Neuronal stem cell (in vitro differentiated cells): ENCODE data around the gene ABI3BP.

Experiments
- DNase-seq: peaks from one replicate; pipeline ENCODE4 v3.0.0-alpha.2; 2013; ENCODE audit warnings: low spot score
- H2AFZ ChIP-seq: one replicate; pipeline ENCODE4 v1.6.1; 2013; ENCODE audit warnings: mild to moderate bottlenecking, low read length, inconsistent platforms
- H2AK5ac ChIP-seq: 2 replicates; pipeline ENCODE4 v1.6.1; 2013; ENCODE audit warnings: low read depth, mild to moderate bottlenecking, inconsistent platforms, low read length, moderate library complexity, mixed read lengths
- H2BK120ac ChIP-seq: 2 replicates; pipeline ENCODE4 v1.6.1; 2013; ENCODE audit warnings: low read depth, mild to moderate bottlenecking, inconsistent platforms, low read length, moderate library complexity, mixed read lengths
- H2BK12ac ChIP-seq: one replicate; pipeline ENCODE4 v1.6.1; 2013; ENCODE audit warnings: low read length, inconsistent platforms
- H2BK15ac ChIP-seq: 2 replicates; pipeline ENCODE4 v1.6.1; 2013; ENCODE audit warnings: mild to moderate bottlenecking, low read length, inconsistent platforms, mixed read lengths
- H2BK5ac ChIP-seq: one replicate; pipeline ENCODE4 v1.6.1; 2013; ENCODE audit warnings: inconsistent platforms, mild to moderate bottlenecking, low read length, moderate library complexity
- H3K14ac ChIP-seq: one replicate; pipeline ENCODE4 v1.6.1; 2013; ENCODE audit warnings: low read length, inconsistent platforms
- H3K18ac ChIP-seq: 2 replicates; pipeline ENCODE4 v1.6.1; 2013; ENCODE audit warnings: low read length, inconsistent platforms
- H3K23ac ChIP-seq: 2 replicates; pipeline ENCODE4 v1.6.1; 2013; ENCODE audit warnings: low read depth, mild to moderate bottlenecking, mixed read lengths, low read length, inconsistent platforms; ENCODE audit not compliant: poor library complexity
- H3K27ac ChIP-seq: replicated peaks from 3 replicates; pipeline ENCODE4 v1.5.1; 2013; ENCODE audit warnings: low read length, inconsistent platforms
- H3K27me3 ChIP-seq, 3 experiments: 2 replicates each; pipeline ENCODE4 v1.6.1; 2013; ENCODE audit warnings: low read length in 3 of 3, mild to moderate bottlenecking in 2 of 3, inconsistent platforms in 1 of 3, low read depth in 1 of 3, mixed read lengths in 1 of 3, moderate library complexity in 1 of 3; ENCODE audit not compliant: control insufficient read depth in 3 of 3, insufficient read depth in 3 of 3
- H3K36me3 ChIP-seq, 2 donors: replicated peaks in 1 of 2; 2 replicates each; pipeline ENCODE4 v1.6.1; 2013; ENCODE audit warnings: low read length in 2 of 2; ENCODE audit not compliant: control insufficient read depth in 2 of 2, insufficient read depth in 2 of 2
- H3K4ac ChIP-seq: 2 replicates; pipeline ENCODE4 v1.6.1; 2013; ENCODE audit warnings: inconsistent platforms, mild to moderate bottlenecking, low read length, moderate library complexity
- H3K4me1 ChIP-seq, 2 donors: 1 replicate in 1 of 2; 2 replicates in 1 of 2; pipeline ENCODE4 v1.6.1; 2013; ENCODE audit warnings: low read length in 2 of 2, low read depth in 1 of 2; ENCODE audit not compliant: control insufficient read depth in 2 of 2, insufficient read depth in 1 of 2
- H3K4me2 ChIP-seq: one replicate; pipeline ENCODE4 v1.6.1; 2013; ENCODE audit warnings: mild to moderate bottlenecking, low read length, inconsistent platforms; ENCODE audit not compliant: insufficient read depth, poor library complexity, severe bottlenecking
- H3K4me3 ChIP-seq, 2 donors: 2 replicates each; pipeline ENCODE4 v1.5.1; 2013; ENCODE audit warnings: low read length in 2 of 2, mild to moderate bottlenecking in 2 of 2, inconsistent platforms in 1 of 2, moderate library complexity in 1 of 2
- H3K79me1 ChIP-seq: one replicate; pipeline ENCODE4 v1.6.1; 2013; ENCODE audit warnings: low read depth, mild to moderate bottlenecking, inconsistent platforms, low read length, moderate library complexity
- H3K9ac ChIP-seq: one replicate; pipeline ENCODE4 v1.6.1; 2013; ENCODE audit warnings: mild to moderate bottlenecking, low read depth, low read length, inconsistent platforms; ENCODE audit not compliant: poor library complexity
- H3K9me3 ChIP-seq, 2 donors: replicated peaks in 1 of 2; 2 replicates each; pipeline versions ENCODE3 to v1.6.1; 2013; ENCODE audit warnings: low read length in 2 of 2, mild to moderate bottlenecking in 2 of 2, inconsistent platforms in 1 of 2, low read depth in 1 of 2, mixed read lengths in 1 of 2, moderate library complexity in 1 of 2; ENCODE audit not compliant: control insufficient read depth in 2 of 2, insufficient read depth in 1 of 2
- H4K8ac ChIP-seq: one replicate; pipeline ENCODE4 v1.6.1; 2013; ENCODE audit warnings: low read depth, mild to moderate bottlenecking, inconsistent platforms, low read length, moderate library complexity
- H4K91ac ChIP-seq: one replicate; pipeline ENCODE4 v1.6.1; 2013; ENCODE audit warnings: low read length, low read depth, mild to moderate bottlenecking, inconsistent platforms; ENCODE audit not compliant: poor library complexity
- WGBS, 2 donors: extraction: QIAGEN DNeasy Blood & Tissue Kit; methylation state at CpG; one replicate each; pipeline ENCODE4 v1.1.7; 2013; ENCODE audit warnings: missing lambda C conversion rate in 2 of 2, mixed read lengths in 1 of 2; ENCODE audit not compliant: insufficient read length in 2 of 2, insufficient replicate concordance in 1 of 2; ENCODE audit errors: extremely low coverage in 2 of 2; 5-methylcytosine and 5-hydroxymethylcytosine counted together

Gene ABI3BP

GRCh38 chr3:100732435-100732834 lies 260.8 kb downstream of the ABI3BP start:
- H3K4me2 ChIP-seq: no peak overlapping the region
- H2AK5ac ChIP-seq: no peak overlapping the region
- no peak overlapping the region for H3K27ac ChIP-seq
- H3K14ac ChIP-seq: no peak overlapping the region
- no peaks in the 10 kb centered on the region for H3K9me3 ChIP-seq
- H3K18ac ChIP-seq: no peak overlapping the region
- H2BK5ac ChIP-seq: no peak overlapping the region
- no peak overlapping the region for H4K8ac ChIP-seq
- no peaks in the 10 kb centered on the region for H3K79me1 ChIP-seq
- no peak overlapping the region for H2AFZ ChIP-seq
- no peak for DNase-seq
- H3K4ac ChIP-seq: no peak overlapping the region
- H2BK12ac ChIP-seq: no peak overlapping the region
- H3K4me1 ChIP-seq: no peaks in the 10 kb centered on the region
- H3K36me3 ChIP-seq: peaks cover 10 to 99% of the 10 kb centered on the region in 2 donors
- no peak overlapping the region for H4K91ac ChIP-seq
- H3K4me3 ChIP-seq: no peak overlapping the region
- H2BK15ac ChIP-seq: no peak overlapping the region
- H3K9ac ChIP-seq: no peak overlapping the region
- no CpG with 5 or more reads among the region's 3 CpGs for WGBS, 2 donors
- H2BK120ac ChIP-seq: no peak overlapping the region
- no peaks in the 10 kb centered on the region for H3K27me3 ChIP-seq
- H3K23ac ChIP-seq: no peak overlapping the region

- no peak overlapping the region for H2AFZ ChIP-seq
- no peak overlapping the region for H3K23ac ChIP-seq
- H2BK120ac ChIP-seq: no peak overlapping the region
- H3K4me2 ChIP-seq: no peak overlapping the region
- no peak overlapping the region for H2BK5ac ChIP-seq
- no peak overlapping the region for H3K4ac ChIP-seq
- no peak overlapping the region for H2AK5ac ChIP-seq
- H3K27ac ChIP-seq: no peak overlapping the region
- peaks cover 10 to 99% of the 10 kb centered on the region in 2 donors for H3K36me3 ChIP-seq
- H2BK15ac ChIP-seq: no peak overlapping the region
- no peak overlapping the region for H4K8ac ChIP-seq
- peaks cover 3% of the 10 kb centered on the region for H3K79me1 ChIP-seq
- no peaks in the 10 kb centered on the region for H3K9me3 ChIP-seq
- H3K14ac ChIP-seq: no peak overlapping the region
- DNase-seq: no peak
- no peaks in the 10 kb centered on the region for H3K4me1 ChIP-seq
- no CpG with 5 or more reads among the region's 3 CpGs for WGBS, 2 donors
- H4K91ac ChIP-seq: no peak overlapping the region
- no peak overlapping the region for H2BK12ac ChIP-seq
- no peak overlapping the region for H3K18ac ChIP-seq
- no peak overlapping the region for H3K9ac ChIP-seq
- H3K27me3 ChIP-seq: no peaks in the 10 kb centered on the region
- H3K4me3 ChIP-seq: no peak overlapping the region
Observed at GRCh38 chr3:100730524-100730923, 262.7 kb downstream of the ABI3BP start.

- Histone ChIP-seq H2BK12ac (no peak overlapping the region), H3K9ac (no peak overlapping the region), H3K27ac (no peak overlapping the region), H3K18ac (no peak overlapping the region), H3K4me1 (no peaks in the 10 kb centered on the region), H4K8ac (no peak overlapping the region), H3K14ac (no peak overlapping the region), H3K4me2 (no peak overlapping the region), H2AK5ac (no peak overlapping the region), H3K9me3 (peaks cover 0 to 5% of the 10 kb centered on the region in 2 donors), H3K4ac (no peak overlapping the region), H2BK15ac (no peak overlapping the region), H3K27me3 (no peaks in the 10 kb centered on the region), H2BK5ac (no peak overlapping the region), H3K4me3 (no peak overlapping the region), H3K79me1 (peaks cover 3% of the 10 kb centered on the region), H3K23ac (no peak overlapping the region), H2BK120ac (no peak overlapping the region), H4K91ac (no peak overlapping the region), H3K36me3 (peaks cover 9 to 97% of the 10 kb centered on the region in 2 donors), H2AFZ (no peak overlapping the region)
- no CpG with 5 or more reads among the region's 1 CpG for WGBS, 2 donors
- no peak for DNase-seq
Observed at GRCh38 chr3:100726706-100727105, 266.5 kb downstream of the ABI3BP start.

- peaks cover 10 to 97% of the 10 kb centered on the region in 2 donors for H3K36me3 ChIP-seq
Observed at GRCh38 chr3:100725935-100726513, 267.2 kb downstream of the ABI3BP start.

More at GRCh38 chr3:100725935-100726513, 267.2 kb downstream of the ABI3BP start:
- Histone ChIP-seq H3K4me2 (no peak overlapping the region), H3K9me3 (peaks cover 0 to 11% of the 10 kb centered on the region in 2 donors), H4K8ac (no peak overlapping the region), H2BK12ac (no peak overlapping the region), H3K23ac (no peak overlapping the region), H2BK120ac (no peak overlapping the region), H3K4me3 (no peak overlapping the region), H2BK5ac (no peak overlapping the region), H3K18ac (no peak overlapping the region), H3K79me1 (peaks cover 3% of the 10 kb centered on the region), H2BK15ac (no peak overlapping the region), H3K9ac (no peak overlapping the region), H2AFZ (no peak overlapping the region), H3K4ac (no peak overlapping the region), H4K91ac (no peak overlapping the region), H3K4me1 (no peaks in the 10 kb centered on the region), H3K27ac (no peak overlapping the region), H2AK5ac (no peak overlapping the region), H3K14ac (no peak overlapping the region), H3K27me3 (no peaks in the 10 kb centered on the region)
- no peak for DNase-seq
- WGBS, 2 donors: no CpG with 5 or more reads among the region's 3 CpGs
